ENCODE data around the gene PDIA5.
"Not testable (repeated sequence)": the region's sequence is repeated elsewhere in the genome, so short reads cannot be mapped to it uniquely, and the experiment has no call there.

Gene PDIA5

GRCh38 chr3:123151251-123151705 is 84.5 kb downstream of the PDIA5 start:
- DNase-seq: peak; percentile 28 to 66

DNA sequence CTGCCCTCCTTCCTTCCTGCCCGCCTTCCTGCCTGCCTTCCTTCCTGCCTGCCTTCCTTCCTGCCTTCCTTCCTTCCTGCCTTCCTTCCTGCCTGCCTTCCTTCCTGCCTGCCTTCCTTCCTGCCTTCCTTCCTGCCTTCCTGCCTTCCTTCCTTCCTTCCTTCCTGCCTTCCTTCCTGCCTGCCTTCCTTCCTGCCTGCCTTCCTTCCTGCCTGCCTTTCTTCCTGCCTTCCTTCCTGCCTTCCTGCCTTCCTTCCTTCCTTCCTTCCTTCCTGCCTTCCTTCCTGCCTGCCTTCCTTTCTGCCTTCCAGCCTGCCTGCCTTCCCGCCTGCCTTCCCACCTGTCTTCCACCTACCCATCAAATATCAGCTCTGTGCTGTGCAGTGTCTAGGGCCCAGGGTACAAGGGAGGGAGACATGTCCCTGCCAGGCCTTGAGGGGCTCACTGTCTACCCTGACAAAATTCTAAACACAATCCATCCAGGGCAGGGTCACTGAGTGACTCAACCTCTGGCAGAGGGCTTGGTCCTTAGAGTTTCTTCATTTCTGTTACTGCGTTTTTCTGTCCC is 85.1 kb downstream of the PDIA5 start:
- DNase-seq: not testable (repeated sequence)

GRCh38 chr3:123152687-123153086 is 85.9 kb downstream of the PDIA5 start:
- DNase-seq: no peak

GRCh38 chr3:123153125-123154019 is 86.5 kb downstream of the PDIA5 start:
- no peak for DNase-seq

DNA sequence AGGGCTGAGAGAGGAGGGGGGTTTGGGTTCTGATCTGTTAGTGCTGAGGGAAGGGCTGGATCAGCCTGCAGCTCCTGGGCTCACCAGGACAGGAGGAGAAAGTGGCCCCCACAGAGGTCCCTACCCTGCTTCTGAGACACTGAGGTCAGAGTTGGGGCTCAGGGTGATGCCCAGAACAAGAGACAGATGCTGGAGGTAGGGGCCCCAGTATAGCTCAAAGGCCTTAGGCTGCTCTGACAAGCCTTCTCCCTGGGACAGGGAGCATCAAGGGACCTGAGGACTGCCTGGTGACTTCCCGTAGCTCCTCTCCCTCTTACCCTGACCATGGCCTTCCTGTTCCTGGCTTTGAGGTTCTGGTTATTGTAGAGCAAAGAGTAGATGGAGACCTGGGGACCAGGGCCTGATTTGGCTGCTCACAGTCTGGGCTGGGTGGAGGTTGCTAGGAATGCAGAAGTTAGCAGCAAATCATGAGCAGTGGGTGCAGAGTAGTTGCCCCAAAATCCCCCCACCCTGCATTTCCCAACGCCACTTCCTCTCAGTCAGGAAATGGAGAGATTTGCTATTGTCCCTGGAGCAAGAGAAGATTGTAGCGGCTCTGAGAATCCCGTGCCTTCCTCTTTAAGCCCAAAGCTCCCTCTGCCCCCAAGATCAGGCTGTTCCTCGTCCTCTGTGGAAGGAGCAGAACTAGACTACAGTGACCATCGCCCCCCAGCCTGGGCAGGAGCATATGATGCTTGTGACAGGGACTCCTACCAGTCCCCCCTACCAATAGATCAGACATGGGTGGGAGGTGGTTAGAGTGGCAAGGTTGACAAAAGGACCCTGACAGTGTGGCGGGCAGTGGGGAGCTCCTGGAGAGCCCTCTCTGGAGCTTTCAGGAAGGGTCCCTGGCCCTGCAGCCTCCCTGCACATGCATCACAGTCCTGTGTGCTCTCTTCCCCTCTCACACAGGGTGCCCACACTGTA is 87.5 kb downstream of the PDIA5 start:
- no peak for DNase-seq

GRCh38 chr3:123155471-123156011 is 88.7 kb downstream of the PDIA5 start:
- peak in 1 of 2 experiments; percentile 59 for DNase-seq

- no peak for DNase-seq
Measured at GRCh38 chr3:123156276-123156995, 89.6 kb downstream of the PDIA5 start.

GRCh38 chr3:123157209-123157597 is 90.4 kb downstream of the PDIA5 start:
- peak; percentile 16 to 50 for DNase-seq

DNA sequence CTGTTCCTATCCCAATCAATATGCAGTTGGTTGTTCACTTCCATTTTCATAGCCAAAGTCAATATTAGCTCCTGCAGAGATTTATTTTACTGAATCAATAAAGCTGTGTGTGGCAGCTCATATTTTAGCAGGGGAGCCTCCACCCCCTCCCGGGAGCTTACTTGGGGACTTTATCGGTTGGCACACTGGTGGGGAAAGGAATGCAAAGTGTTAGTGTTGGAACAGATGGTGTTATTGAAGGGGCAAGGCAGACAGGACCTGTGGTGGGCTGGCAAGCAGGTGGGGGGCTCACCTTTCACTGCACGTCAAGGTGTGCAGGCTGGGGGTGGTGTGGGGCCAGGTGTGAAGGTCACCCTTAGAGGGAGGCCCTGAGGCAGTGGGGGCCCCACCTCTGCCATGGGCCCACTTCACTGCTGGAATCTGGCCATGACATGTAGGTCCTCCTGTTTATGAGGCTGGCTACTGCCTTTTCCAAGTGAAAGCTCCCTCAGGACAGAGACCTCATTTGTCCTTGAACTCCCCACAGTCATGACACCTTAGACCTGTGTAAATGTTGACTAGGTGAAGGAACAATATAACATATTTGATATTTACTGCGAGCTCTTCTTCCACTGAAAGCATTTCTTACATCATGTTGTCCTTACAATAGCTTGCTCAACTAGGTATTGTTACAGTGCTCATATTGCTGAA is 90.9 kb downstream of the PDIA5 start:
- DNase-seq: no peak

GRCh38 chr3:123158330-123158729 is 91.5 kb downstream of the PDIA5 start:
- peak in 1 of 2 experiments; percentile 31 for DNase-seq

DNA sequence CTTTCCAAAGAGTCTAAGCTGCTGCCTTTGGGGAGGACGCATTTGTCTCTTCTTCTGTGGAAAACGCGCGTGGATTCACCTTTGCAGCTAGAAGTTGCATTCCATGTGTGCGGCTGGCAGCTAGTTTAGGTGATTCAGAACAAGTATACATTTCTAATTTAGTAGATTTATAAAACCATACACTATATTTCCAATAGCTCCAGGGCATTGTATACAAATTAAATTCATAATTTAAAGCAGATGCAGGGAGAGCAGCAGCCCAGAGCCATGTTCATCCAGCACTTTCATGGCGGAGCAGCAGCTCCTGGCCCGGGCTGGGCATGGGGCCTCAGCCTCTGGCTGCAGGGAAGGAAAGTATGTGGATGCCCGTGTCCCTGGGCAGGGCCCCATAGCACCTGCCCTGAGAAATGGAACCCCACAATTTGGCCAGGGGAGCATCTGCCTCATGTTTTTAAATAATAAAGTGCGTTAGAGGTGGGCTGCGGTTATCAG is 92.1 kb downstream of the PDIA5 start:
- DNase-seq: no peak

GRCh38 chr3:123159926-123160635 is 93.3 kb downstream of the PDIA5 start:
- DNase-seq: no peak

DNA sequence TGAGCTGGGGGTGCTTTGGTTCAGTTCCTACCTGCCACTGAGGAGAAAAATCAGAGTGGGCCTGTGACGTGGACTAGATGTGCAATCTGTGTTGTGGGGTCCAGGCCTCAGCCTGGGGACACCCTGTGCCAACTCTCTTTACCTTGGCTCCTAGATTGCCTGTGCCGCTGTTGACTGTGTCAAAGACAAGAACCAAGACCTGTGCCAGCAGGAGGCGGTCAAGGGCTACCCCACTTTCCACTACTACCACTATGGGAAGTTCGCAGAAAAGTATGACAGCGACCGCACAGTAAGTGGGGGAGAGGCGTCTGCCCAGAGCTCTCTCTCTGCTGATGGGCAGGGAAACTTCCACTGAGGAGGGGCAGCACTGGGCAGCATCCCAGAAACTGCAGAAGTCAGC is 94.3 kb downstream of the PDIA5 start:
- peak in 1 of 2 experiments; percentile 25 for DNase-seq

GRCh38 chr3:123163141-123163540 is 96.3 kb downstream of the PDIA5 start:
- no peak for DNase-seq

- no peak for DNase-seq
Measured at GRCh38 chr3:123165163-123165562, 98.3 kb downstream of the PDIA5 start.

DNA sequence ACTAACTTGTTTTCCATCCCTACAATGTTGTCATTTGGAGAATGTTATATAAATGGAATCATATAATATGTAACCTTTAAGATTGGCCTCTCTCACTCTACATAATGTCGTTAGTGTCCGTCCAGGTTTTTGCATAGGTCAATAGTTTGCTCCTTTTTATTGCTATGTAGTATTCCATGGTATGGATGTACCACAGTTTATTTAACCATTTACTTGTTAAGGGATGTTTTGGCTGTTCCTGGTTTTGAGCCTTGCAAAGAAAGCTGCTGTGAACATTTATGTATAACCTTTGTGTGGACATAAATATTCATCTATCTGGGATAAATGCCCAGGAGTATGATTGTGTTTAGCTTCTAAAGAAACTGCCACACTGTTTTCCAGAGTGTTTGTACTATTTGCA is 100.9 kb downstream of the PDIA5 start:
- DNase-seq: no peak

DNA sequence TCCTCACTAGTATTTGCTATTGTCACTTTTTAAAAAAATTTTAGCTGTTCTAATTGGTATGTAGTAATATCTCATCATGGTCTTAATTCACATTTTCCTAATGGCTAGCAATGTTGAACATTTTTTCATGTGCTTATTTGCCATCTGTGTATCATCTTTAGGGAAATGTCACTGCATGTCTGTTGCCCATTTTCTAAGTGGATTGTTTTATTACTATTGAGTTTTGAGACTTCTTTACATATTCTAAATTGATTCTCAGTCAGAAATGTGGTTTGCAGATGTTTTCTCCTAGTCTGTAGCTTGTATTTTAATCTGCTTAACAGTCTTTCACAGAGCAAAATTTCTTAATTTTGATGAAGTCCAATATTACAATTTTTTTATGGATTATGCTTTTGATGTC is 101.3 kb downstream of the PDIA5 start:
- DNase-seq: no peak

GRCh38 chr3:123168605-123169004 is 101.8 kb downstream of the PDIA5 start:
- no peak for DNase-seq

DNA sequence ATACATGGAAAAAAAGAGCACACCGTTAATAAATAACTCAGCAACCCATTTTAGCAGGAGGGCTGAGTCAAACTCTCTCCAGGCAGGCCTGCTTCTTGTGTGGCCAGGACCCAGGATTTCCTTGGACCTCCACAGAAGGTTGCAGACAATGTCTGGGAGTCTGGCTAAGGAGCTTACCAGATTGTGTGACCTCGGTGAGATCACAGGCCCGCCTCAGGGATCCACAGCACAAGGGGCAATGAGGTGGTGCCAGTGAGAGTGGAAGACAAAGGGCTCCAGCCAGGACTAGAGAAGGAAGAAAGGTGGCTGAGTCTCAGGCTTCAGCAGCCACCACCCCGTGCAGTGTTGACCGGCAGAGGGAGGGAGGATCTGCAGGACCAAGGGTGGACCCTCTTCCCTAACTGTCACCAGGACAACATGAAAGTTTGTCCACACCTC is 102.7 kb downstream of the PDIA5 start:
- DNase-seq: no peak

GRCh38 chr3:123169930-123170329 is 103.1 kb downstream of the PDIA5 start:
- DNase-seq: no peak

GRCh38 chr3:123180791-123181190 is 114.0 kb downstream of the PDIA5 start:
- no peak for DNase-seq
